ENCODE data around the gene RPS18. TPM values are rescaled to one million over a fixed set of nuclear protein-coding genes. Genes with fewer than 3 reads are reported as not detected.
"Not testable (repeated sequence)": the region's sequence is repeated elsewhere in the genome, so short reads cannot be mapped to it uniquely, and the experiment has no call there.

The RPS18 gene
- 555 TPM for total RNA-seq

- ATAC-seq (peak; percentile 95), DNase-seq (ENCODE audit: low spot score) (peak; percentile 94)
Measured at GRCh38 chr6:33271468-33272274, at the start of gene RPS18, which contains the start of gene VPS52. Gene RPS18, plus strand, starts transcription at chr6:33272075. Its CDS starts 45 bp downstream, at chr6:33272120. Gene VPS52, minus strand, starts transcription at chr6:33271876. Its CDS starts 201 bp downstream, at chr6:33271675.

DNA sequence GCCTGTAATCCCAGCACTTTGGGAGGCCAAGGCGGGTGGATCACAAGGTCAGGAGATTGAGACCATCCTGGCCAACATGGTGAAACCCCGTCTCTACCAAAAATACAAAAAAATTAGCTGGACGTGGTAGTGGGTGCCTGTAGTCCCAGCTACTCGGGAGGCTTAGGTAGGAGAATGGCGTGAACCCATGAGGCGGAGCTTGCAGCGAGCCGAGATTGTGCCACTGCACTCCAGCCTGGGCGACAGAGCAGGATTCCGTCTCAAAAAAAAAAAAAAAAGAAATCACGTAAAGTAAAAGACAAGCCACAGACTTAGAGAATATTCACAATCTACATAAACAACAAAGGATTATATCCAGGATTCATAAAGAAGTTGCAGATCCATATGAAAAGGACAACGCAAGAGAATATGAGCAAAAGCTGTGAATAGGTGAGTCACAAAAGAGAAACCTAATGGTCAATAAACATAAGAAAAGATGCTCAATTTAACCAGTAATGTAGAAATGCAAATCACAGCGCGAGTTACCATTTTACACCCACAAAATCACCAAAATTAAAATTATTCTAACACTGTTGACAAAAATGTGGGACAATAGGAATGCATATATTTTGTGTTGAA lies 45.3 kb upstream of the RPS18 start:
- not testable (repeated sequence) for DNase-seq (ENCODE audit: low spot score); ATAC-seq

DNA sequence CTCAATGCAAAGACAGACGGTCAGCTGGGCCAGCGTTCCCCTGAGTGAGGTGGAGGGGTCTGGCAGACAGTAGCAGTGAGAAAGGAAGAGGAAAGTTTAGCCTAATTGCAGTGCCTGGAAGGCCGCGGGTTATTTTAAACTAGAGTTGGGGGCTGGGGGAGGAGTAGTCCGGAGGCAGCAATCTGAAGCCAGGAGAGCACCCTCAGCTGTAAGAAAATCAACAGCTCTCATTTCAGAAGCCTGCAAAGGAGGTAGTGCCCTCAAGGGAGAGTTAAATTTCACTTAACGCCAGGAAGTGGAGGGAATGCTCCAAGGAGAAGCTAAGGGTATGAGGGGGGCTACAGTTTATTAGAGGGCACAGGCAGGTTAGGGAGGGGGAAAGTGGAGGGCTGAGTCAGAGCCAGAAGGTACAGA lies 36.6 kb upstream of the RPS18 start:
- DNase-seq (ENCODE audit: low spot score) = no peak
- no peak for ATAC-seq

DNA sequence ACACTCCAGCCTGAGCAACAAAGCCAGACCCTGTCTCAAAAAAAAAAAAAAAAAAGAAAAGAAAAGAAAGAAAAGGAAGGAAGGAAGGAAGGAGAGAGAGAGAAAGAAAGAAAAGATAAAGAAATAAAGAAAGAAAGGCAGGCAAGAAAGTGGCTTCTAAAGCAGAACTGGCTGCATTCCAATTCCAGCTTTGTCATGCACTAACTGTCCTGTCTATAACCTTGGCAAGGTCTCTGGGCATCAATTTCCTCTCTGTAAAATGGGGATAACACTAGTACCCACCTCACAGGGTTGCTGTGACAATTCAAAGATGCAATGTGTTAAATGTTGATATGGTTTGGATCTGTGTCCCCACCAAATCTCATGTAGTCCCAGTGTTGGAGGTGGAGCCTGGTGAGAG lies 35.5 kb upstream of the RPS18 start:
- no peak for ATAC-seq
- no peak for DNase-seq (ENCODE audit: low spot score)

- DNase-seq (ENCODE audit: low spot score) = no peak
- no peak for ATAC-seq
Measured at GRCh38 chr6:33236852-33237251, 35.0 kb upstream of the RPS18 start.

DNA sequence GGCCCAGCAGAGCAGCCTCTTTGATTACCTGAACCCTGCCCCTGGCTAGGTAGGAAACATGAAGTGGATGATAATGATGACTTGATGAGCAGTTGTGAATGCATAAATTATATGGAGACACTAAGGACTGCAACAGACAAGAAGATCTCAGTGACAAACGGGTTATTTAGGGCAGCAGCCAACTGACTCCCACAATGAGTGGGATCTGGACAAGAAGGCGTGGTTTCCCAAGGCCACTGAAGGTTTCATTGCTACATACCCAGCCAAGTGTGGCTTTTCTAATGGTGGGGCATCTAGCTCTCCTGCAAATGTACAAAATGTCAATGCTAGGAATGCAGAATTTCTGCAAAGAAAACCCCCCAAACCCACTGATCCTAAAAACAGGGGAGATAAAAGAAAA lies 34.1 kb upstream of the RPS18 start:
- no peak for DNase-seq (ENCODE audit: low spot score)
- no peak for ATAC-seq

GRCh38 chr6:33241968-33242367 lies 29.9 kb upstream of the RPS18 start:
- no peak for ATAC-seq
- DNase-seq (ENCODE audit: low spot score) = no peak

GRCh38 chr6:33243476-33243875 lies 28.4 kb upstream of the RPS18 start:
- ATAC-seq (no peak), DNase-seq (ENCODE audit: low spot score) (no peak)

- peak; percentile 79 for ATAC-seq
- DNase-seq (ENCODE audit: low spot score) = peak; percentile 88
Measured at GRCh38 chr6:33247977-33248642, 23.8 kb upstream of the RPS18 start.

GRCh38 chr6:33248643-33248931 lies 23.3 kb upstream of the RPS18 start:
- DNase-seq (ENCODE audit: low spot score) = no peak
- peak; percentile 7 for ATAC-seq

GRCh38 chr6:33248932-33249731 lies 22.7 kb upstream of the RPS18 start:
- ATAC-seq (peak; percentile 91), DNase-seq (ENCODE audit: low spot score) (peak; percentile 99)

DNA sequence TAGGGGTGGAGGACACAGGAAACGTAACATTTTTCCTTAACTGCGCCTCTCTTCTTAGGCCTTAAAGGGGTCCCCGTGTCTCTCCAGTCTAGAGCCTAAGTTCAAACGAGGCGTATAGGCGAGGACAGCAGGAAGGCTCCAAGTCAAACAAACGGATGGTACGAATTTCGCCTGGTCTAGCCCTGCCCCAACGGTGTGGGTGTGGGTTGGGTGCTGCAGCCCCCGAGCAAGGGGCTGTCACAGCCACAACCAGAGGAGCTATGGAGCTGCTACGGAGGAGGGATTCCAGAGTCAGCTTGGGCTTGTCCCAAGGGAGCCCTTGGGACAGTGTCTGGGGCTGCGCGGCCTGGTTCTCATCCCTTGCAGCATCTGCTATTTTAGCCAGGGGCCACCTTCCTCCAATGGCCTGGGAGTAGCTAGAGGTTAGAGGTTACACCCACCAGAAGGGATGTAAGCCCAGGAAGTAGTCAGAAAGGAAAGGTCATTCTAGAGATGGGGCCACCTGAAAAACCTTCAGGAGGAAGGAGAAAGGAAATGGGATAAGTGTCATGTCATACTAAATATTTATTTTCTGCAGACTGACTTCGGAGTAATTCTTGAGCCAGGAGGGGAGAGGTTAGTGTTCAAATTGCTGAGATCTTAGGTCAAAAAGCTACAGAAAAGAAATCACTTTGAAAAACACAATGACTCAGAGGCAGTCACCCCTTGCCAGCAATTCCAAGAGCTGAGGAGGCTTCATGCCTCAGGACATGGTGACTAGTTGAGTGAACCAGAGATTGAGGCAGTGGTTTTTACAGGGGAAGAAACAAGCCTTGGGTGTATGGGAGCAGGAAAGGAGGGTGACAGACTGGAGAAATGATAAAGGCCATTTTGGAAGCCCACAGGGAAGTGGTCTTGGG lies 21.9 kb upstream of the RPS18 start:
- DNase-seq (ENCODE audit: low spot score) (no peak), ATAC-seq (no peak)

DNA sequence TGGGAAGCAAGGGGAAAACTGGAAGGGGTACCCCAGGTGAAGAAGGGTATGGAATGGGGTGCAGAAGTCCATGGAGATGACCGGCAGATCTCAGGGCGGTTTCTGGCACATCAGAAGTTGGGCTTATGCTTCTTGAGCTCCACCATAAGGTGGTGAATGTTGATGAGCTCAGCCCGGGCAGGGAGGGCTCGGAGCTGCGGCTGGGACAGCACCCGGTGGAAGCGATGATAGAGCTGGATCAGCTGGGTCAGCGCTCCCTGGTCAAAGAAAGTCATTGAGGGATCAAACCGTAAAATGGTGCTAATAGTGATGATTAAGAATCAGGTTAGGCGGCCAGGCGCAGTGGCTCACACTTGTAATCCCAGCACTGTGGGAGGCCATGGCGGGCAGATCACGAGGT lies 21.1 kb upstream of the RPS18 start:
- no peak for ATAC-seq
- DNase-seq (ENCODE audit: low spot score) = no peak

GRCh38 chr6:33251395-33252012 lies 20.4 kb upstream of the RPS18 start:
- DNase-seq (ENCODE audit: low spot score) (no peak), ATAC-seq (no peak)

DNA sequence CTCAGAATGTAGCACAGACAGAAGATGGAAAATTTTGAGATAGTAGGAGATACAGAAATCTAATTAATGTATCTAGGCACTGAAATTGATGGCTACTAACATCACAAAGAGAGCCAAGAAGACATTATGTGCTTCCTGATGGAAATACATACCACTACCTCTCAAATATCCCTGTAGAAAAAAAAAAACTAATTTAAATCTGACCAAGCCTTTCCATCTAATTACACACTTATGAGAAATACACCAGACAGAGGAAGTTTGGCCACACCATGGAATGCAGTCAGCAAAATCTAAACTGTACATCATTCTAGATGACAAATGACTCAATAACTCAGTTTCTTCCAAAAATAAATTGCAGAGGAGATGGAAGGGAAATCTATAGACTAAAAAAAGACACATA lies 19.1 kb upstream of the RPS18 start:
- ATAC-seq = no peak
- DNase-seq (ENCODE audit: low spot score) = no peak

DNA sequence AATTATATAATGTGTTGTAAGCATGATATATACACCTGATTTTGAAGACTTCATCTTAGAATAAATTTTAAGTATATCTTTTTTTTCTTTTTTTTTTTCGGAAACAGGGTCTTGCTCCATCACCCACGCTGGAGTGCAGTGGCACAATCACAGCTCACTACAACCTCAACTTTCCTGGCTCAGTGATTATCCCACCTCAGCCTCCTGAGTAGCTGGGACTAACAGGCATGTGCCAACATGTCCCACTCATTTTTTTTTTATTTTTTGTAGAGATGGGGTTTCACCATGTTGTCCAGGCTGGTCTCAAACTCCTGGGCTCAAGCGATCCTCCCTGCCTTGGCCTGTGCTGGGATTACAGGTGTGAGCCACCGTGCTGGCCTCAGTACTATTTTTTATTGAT lies 17.3 kb upstream of the RPS18 start:
- DNase-seq (ENCODE audit: low spot score) (no peak), ATAC-seq (no peak)

- ATAC-seq (no peak), DNase-seq (ENCODE audit: low spot score) (no peak)
Measured at GRCh38 chr6:33259032-33259431, 12.8 kb upstream of the RPS18 start.

GRCh38 chr6:33262490-33262889 lies 9.4 kb upstream of the RPS18 start:
- DNase-seq (ENCODE audit: low spot score); ATAC-seq: not testable (repeated sequence)

GRCh38 chr6:33264015-33264414 lies 7.9 kb upstream of the RPS18 start:
- DNase-seq (ENCODE audit: low spot score) = no peak
- ATAC-seq = no peak

- DNase-seq (ENCODE audit: low spot score) (no peak), ATAC-seq (peak; percentile 9)
Measured at GRCh38 chr6:33271117-33271467, 783 bp upstream of the RPS18 start.

All from left lobe of liver (tissue), 2 donors.